Activated T-cell treated with anti-CD3 and anti-CD28 coated beads, Interleukin-2, amount 50 U/mL, for 72 hours (primary cell): ENCODE measurements around the gene NELFB. TPM values are rescaled to one million over a fixed set of nuclear protein-coding genes. Genes with fewer than 3 reads are reported as not detected.
A peak's percentile ranks its signal among the peaks of the same experiment; 100 is the strongest.

Experiments
- ATAC-seq, 2 donors: fragments of 150-1000 bp; cut with Tn5 transposase; replicated peaks in 1 of 2; 2 replicates each; pipeline ENCODE4 v1.10.0; 2021; ENCODE audit warnings: moderate library complexity in 2 of 2, mild to moderate bottlenecking in 1 of 2
- DNase-seq, 2 donors: peaks; one replicate each; pipeline ENCODE4 v3.0.0; 2021 to 2022; ENCODE audit warnings: mixed read lengths in 1 of 2
- H3K27ac Mint-ChIP-seq: one replicate; pipeline ENCODE4 v1.8.0; 2022; ENCODE audit warnings: mild to moderate bottlenecking, moderate library complexity, mixed read lengths
- H3K27me3 Mint-ChIP-seq: one replicate; pipeline ENCODE4 v1.8.0; 2022; ENCODE audit warnings: low read depth, mixed read lengths
- H3K36me3 Mint-ChIP-seq, 2 donors: one replicate each; pipeline ENCODE4 v1.8.0; 2022; ENCODE audit warnings: mixed read lengths in 2 of 2, mild to moderate bottlenecking in 1 of 2; ENCODE audit not compliant: insufficient read depth in 2 of 2
- H3K4me1 Mint-ChIP-seq: one replicate; pipeline ENCODE4 v1.8.0; 2022; ENCODE audit warnings: low read depth, mixed read lengths
- H3K4me3 Mint-ChIP-seq, 2 donors: one replicate each; pipeline ENCODE4 v1.8.0; 2022; ENCODE audit warnings: mild to moderate bottlenecking in 2 of 2, mixed read lengths in 2 of 2, moderate library complexity in 2 of 2
- H3K9me3 Mint-ChIP-seq, 2 donors: one replicate each; pipeline ENCODE4 v1.8.0; 2022; ENCODE audit warnings: mixed read lengths in 2 of 2
- total RNA-seq, 2 donors: library from RNA; stranded (reverse); gene quantifications; one replicate each; pipeline ENCODE4 v1.2.3, GENCODE V29; 2022

The NELFB gene
- total RNA-seq, 2 donors from 2014 or later, result 53.1 to 56.6 TPM

- Mint-ChIP-seq H3K27me3 (peaks cover 10% of the 10 kb centered on the region), H3K36me3 (peaks cover 0 to 2% of the 10 kb centered on the region in 2 donors), H3K9me3 (no peaks in the 10 kb centered on the region), H3K4me3 (peak overlapping the region; percentile 86 to 95), H3K27ac (no peak overlapping the region), H3K4me1 (peaks cover 12% of the 10 kb centered on the region)
- DNase-seq (no peak), ATAC-seq (peak in 1 of 2 donors; percentile 21)
Measured at GRCh38 chr9:137278061-137278701, 23.1 kb downstream of the NELFB start.

GRCh38 chr9:137278721-137279711 lies 23.9 kb downstream of the NELFB start:
- Mint-ChIP-seq H3K27me3 (peaks cover 10% of the 10 kb centered on the region), H3K9me3 (no peaks in the 10 kb centered on the region), H3K4me1 (peaks cover 12% of the 10 kb centered on the region), H3K36me3 (no peaks in the 10 kb centered on the region), H3K27ac (no peak overlapping the region), H3K4me3 (no peak overlapping the region)
- DNase-seq (no peak), ATAC-seq (no peak)

GRCh38 chr9:137279741-137280473 lies 24.8 kb downstream of the NELFB start:
- Mint-ChIP-seq H3K27ac (no peak overlapping the region), H3K27me3 (peaks cover 10% of the 10 kb centered on the region), H3K9me3 (no peaks in the 10 kb centered on the region), H3K36me3 (no peaks in the 10 kb centered on the region), H3K4me1 (peaks cover 12% of the 10 kb centered on the region), H3K4me3 (no peak overlapping the region)
- no peak for DNase-seq
- ATAC-seq, result no peak

DNA sequence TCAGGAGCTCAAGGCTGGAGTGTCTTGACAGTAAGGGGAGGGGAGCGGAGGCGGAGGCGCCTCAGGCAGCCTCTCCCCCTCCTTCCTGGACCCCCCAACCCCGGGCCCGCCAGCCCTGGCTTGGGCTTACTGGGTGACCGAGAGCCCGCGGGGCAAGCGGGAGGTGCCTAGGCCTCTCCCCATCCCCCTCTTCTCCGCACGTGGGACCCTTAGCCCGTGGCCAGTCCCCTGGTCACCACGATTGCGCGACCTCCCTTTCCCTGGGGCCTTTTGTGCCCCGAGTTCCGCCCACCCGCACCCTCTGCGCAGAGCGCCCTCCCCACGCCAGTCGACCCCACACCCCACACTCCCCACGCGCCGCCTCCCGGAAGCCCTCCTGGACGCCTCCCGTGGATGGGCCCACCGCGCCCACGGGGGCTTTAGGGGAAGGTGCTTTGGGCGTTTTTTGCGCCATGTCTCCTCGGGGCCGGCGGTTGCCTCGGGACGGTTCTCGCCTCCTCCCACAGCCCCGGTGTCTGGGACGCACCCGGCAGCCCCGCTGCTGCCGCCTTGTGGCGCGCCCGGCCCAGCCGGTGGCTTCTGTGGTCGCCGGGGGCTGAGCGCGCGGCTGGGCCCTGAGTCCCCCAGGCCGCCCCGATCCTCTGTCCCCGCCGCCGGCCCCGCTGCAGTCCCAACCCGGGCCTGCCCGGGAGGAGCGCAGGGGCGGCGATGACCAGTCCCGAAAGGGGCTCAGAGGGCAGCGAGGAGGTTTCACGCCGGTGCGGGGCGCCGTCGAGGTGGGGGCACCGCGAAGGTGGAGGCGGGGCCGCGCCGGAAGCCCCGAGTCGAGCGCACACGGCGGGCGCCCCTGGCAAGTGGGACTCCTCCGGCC lies 25.6 kb downstream of the NELFB start:
- H3K36me3 Mint-ChIP-seq, result no peaks in the 10 kb centered on the region
- H3K4me3 Mint-ChIP-seq, result no peak overlapping the region
- DNase-seq, result no peak
- no peaks in the 10 kb centered on the region for H3K9me3 Mint-ChIP-seq
- H3K27ac Mint-ChIP-seq, result no peak overlapping the region
- peak in 1 of 2 donors; percentile 38 for ATAC-seq
- peaks cover 12% of the 10 kb centered on the region for H3K4me1 Mint-ChIP-seq
- peaks cover 10% of the 10 kb centered on the region for H3K27me3 Mint-ChIP-seq

- Mint-ChIP-seq H3K27ac (no peak overlapping the region), H3K27me3 (peaks cover 10% of the 10 kb centered on the region), H3K4me1 (peaks cover 11% of the 10 kb centered on the region), H3K36me3 (no peaks in the 10 kb centered on the region), H3K4me3 (no peak overlapping the region), H3K9me3 (no peaks in the 10 kb centered on the region)
- DNase-seq (no peak), ATAC-seq (no peak)
Measured at GRCh38 chr9:137281345-137282116, 26.4 kb downstream of the NELFB start.

- H3K9me3 Mint-ChIP-seq, result no peaks in the 10 kb centered on the region
- H3K27me3 Mint-ChIP-seq, result peaks cover 9% of the 10 kb centered on the region
- no peak overlapping the region for H3K27ac Mint-ChIP-seq
- no peaks in the 10 kb centered on the region for H3K4me1 Mint-ChIP-seq
- no peak overlapping the region for H3K4me3 Mint-ChIP-seq
- no peaks in the 10 kb centered on the region for H3K36me3 Mint-ChIP-seq
- DNase-seq (no peak), ATAC-seq (peak; percentile 52 to 73)
Measured at GRCh38 chr9:137286975-137287383, 31.9 kb downstream of the NELFB start.

DNA sequence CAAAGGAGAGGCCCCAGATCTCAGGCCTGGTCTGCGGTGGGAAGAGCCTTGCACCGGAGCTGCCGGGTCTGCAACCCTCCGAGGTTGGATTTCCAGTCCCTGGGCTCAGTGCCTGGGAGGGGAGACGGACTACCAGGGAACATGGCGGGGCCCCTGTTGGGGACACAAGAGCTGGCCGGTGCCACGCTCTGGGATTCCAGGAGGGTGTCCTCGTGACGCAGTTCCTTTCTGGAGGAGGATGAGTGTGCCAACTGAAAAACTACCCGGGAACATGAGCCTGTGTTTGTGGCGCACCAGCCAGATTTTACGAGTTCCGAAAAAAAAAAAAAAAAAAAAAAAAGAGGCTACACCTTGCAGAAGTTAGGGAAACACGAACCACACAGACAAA lies 38.0 kb downstream of the NELFB start:
- Mint-ChIP-seq H3K27ac (no peak overlapping the region), H3K36me3 (no peaks in the 10 kb centered on the region), H3K4me1 (peaks cover 10% of the 10 kb centered on the region), H3K4me3 (no peak overlapping the region), H3K27me3 (peaks cover 23% of the 10 kb centered on the region), H3K9me3 (no peaks in the 10 kb centered on the region)
- DNase-seq, result no peak
- ATAC-seq, result no peak

DNA sequence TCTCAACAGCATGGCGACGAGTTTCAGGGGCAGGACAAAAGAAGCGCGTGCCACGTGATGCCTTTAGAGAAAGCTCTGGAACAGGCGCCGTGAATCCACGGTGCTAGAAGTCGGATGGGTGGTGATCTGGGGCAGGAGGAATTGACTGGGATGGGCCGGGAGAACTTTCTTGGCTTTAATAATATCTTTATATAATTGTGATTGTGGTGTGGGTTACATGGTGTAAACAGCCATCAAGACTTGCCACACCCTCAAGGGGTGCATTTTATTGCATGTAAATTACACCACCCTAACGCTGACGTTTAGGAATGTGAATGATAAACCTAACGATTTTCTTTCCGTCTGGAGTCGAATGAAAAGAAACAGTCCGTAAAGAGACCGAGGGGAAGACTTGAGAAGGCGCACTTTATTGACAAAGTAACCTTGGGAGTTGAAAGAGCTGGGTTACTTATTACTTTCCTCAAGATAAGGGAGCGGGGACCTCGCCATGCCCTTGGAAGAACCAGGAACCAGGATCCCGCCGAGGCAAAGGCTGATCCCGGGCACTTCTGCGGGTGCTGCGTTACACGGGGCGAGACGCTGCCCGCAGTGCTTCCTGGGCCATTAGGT lies 38.5 kb downstream of the NELFB start:
- H3K27me3 Mint-ChIP-seq, result peaks cover 26% of the 10 kb centered on the region
- H3K9me3 Mint-ChIP-seq, result no peaks in the 10 kb centered on the region
- no peaks in the 10 kb centered on the region for H3K36me3 Mint-ChIP-seq
- ATAC-seq, result no peak
- no peak for DNase-seq
- H3K27ac Mint-ChIP-seq, result no peak overlapping the region
- H3K4me1 Mint-ChIP-seq, result peaks cover 10% of the 10 kb centered on the region
- H3K4me3 Mint-ChIP-seq, result no peak overlapping the region

GRCh38 chr9:137294091-137294680 lies 39.1 kb downstream of the NELFB start:
- Mint-ChIP-seq H3K27ac (no peak overlapping the region), H3K4me3 (peak overlapping the region; percentile 53 to 62), H3K27me3 (peaks cover 32% of the 10 kb centered on the region), H3K9me3 (no peaks in the 10 kb centered on the region), H3K36me3 (no peaks in the 10 kb centered on the region), H3K4me1 (peaks cover 10% of the 10 kb centered on the region)
- peak; percentile 36 to 42 for ATAC-seq
- no peak for DNase-seq

DNA sequence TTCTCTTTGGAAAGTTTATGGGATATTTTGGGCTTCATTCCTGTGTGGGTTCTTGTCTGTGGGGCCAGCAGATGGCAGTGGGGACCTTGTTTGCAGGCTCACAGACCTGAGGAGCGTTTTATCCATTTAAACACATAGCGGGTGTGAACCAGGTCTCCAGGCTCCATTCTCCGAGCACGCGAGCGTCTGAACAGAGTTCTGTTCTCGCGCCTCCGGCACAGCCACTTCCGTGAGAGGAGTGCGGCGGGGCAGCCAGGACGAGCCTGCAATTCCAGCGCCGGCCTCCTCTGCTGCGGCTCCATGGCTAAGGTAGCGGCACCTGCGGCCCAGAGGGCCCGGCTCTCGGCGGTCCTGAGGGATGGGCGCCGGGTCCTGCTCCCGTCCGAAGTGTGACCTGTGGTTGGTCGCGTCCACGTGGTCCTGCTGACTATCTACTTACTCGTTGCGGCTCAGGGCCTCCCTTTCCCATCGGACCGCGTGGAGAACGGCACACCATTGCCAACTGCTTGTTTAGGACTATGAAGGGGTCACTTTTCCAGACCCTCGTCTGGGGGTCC lies 39.6 kb downstream of the NELFB start:
- H3K9me3 Mint-ChIP-seq, result no peaks in the 10 kb centered on the region
- H3K36me3 Mint-ChIP-seq, result no peaks in the 10 kb centered on the region
- H3K27ac Mint-ChIP-seq, result no peak overlapping the region
- peak overlapping the region; percentile 53 to 62 for H3K4me3 Mint-ChIP-seq
- H3K4me1 Mint-ChIP-seq, result peaks cover 11% of the 10 kb centered on the region
- DNase-seq, result no peak
- peak in 1 of 2 donors; percentile 18 for ATAC-seq
- H3K27me3 Mint-ChIP-seq, result peaks cover 35% of the 10 kb centered on the region

- DNase-seq (peak; percentile 64 to 75), ATAC-seq (peak; percentile 82 to 85)
- Mint-ChIP-seq H3K9me3 (no peaks in the 10 kb centered on the region), H3K36me3 (no peaks in the 10 kb centered on the region), H3K27ac (no peak overlapping the region), H3K4me3 (peak overlapping the region in 1 of 2 donors; percentile 53), H3K4me1 (peaks cover 14% of the 10 kb centered on the region), H3K27me3 (peaks cover 40% of the 10 kb centered on the region)
Measured at GRCh38 chr9:137295238-137295811, 40.2 kb downstream of the NELFB start.
